ENCODE measurements around the gene BCL11B. TPM values are rescaled to one million over a fixed set of nuclear protein-coding genes. Genes with fewer than 3 reads are reported as not detected.

The BCL11B gene
- total RNA-seq, 2 experiments from 2014 or later: not detected

DNA sequence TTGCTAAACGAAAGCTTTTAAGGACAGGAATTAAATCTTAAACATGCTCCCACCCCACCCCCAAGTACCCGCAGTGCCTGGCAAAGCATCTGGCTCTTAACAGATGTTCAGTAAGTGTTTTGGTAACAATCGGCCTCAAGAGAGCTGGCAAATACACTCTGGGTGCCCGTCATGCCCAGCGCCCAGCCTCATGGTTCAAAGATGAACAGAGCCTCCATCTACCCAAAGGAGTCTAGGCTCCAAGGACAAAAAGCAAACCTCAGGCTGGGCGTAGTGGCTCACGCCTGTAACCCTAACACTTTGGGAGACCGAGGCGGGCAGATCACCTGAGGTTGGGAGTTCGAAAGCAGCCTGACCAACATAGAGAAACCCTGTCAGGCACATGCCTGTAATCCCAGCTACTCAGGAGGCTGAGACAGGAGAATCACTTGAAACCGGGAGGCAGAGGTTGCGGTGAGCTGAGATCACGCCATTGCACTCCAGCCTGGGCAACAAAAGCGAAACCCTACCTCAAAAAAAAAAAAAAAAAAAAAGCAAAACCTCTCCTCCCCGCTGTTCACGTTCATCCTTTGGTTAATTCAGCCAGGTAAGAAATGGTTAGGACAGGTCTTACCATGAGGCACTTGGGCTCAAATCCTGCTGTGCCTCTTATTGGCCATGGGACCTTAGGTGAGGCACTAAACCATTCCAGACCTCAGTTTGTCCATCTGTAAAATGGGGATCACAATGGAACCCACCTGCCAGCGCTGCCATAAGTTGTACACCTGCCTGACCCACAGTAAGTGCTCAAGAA lies 151.3 kb downstream of the BCL11B start:
- TF ChIP-seq EZH2phosphoT487 (IDR thresholded peaks at IDR 0.05; ENCODE audit: borderline replicate concordance, low read depth, low read length): no peak
- TF ChIP-seq, protein P1, sequence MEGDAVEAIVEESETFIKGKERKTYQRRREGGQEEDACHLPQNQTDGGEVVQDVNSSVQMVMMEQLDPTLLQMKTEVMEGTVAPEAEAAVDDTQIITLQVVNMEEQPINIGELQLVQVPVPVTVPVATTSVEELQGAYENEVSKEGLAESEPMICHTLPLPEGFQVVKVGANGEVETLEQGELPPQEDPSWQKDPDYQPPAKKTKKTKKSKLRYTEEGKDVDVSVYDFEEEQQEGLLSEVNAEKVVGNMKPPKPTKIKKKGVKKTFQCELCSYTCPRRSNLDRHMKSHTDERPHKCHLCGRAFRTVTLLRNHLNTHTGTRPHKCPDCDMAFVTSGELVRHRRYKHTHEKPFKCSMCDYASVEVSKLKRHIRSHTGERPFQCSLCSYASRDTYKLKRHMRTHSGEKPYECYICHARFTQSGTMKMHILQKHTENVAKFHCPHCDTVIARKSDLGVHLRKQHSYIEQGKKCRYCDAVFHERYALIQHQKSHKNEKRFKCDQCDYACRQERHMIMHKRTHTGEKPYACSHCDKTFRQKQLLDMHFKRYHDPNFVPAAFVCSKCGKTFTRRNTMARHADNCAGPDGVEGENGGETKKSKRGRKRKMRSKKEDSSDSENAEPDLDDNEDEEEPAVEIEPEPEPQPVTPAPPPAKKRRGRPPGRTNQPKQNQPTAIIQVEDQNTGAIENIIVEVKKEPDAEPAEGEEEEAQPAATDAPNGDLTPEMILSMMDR (conservative IDR thresholded peaks at IDR 0.05; ENCODE audit: low read length): no peak
- Histone ChIP-seq H3K4me1 (ENCODE audit: insufficient read depth, low read length, poor library complexity, severe bottlenecking) (no peaks in the 10 kb centered on the region), H3K79me2 (ENCODE audit: insufficient read depth, low read depth, low read length) (no peaks in the 10 kb centered on the region), H3K9me3 (ENCODE audit: low read length) (no peaks in the 10 kb centered on the region), H3K4me2 (ENCODE audit: low read length) (no peak overlapping the region), H3K9me2 (ENCODE audit: insufficient read depth, low read length) (no peaks in the 10 kb centered on the region), H4K20me1 (ENCODE audit: insufficient read depth, low read length) (no peaks in the 10 kb centered on the region), H3K27ac (ENCODE audit: low read depth, low read length, poor library complexity, severe bottlenecking) (no peak overlapping the region), H3K4me3 (ENCODE audit: low read depth, low read length, poor library complexity, severe bottlenecking) (no peak overlapping the region), H3K36me3 (ENCODE audit: insufficient read depth, low read length) (no peaks in the 10 kb centered on the region), H2AFZ (ENCODE audit: low read length) (no peak overlapping the region)
- no TSS peak for BruUV-seq (replicated peaks)
- ChIA-PET CTCF (ENCODE audit: unreplicated experiment) (interaction anchor here (0.6 kb wide), 1 partner anchor 81 kb away, joined by 3 read pairs; no protein-coding TSS in a partner anchor), POLR2A (interaction anchor here (0.6 kb wide), 1 partner anchor 172 kb away, joined by 3 read pairs; no protein-coding TSS in a partner anchor)
- DNase-seq (ENCODE audit: low spot score): no peak
- intact Hi-C loops (cut with micrococcal nuclease; ENCODE audit: unreplicated experiment): no loop called here

DNA sequence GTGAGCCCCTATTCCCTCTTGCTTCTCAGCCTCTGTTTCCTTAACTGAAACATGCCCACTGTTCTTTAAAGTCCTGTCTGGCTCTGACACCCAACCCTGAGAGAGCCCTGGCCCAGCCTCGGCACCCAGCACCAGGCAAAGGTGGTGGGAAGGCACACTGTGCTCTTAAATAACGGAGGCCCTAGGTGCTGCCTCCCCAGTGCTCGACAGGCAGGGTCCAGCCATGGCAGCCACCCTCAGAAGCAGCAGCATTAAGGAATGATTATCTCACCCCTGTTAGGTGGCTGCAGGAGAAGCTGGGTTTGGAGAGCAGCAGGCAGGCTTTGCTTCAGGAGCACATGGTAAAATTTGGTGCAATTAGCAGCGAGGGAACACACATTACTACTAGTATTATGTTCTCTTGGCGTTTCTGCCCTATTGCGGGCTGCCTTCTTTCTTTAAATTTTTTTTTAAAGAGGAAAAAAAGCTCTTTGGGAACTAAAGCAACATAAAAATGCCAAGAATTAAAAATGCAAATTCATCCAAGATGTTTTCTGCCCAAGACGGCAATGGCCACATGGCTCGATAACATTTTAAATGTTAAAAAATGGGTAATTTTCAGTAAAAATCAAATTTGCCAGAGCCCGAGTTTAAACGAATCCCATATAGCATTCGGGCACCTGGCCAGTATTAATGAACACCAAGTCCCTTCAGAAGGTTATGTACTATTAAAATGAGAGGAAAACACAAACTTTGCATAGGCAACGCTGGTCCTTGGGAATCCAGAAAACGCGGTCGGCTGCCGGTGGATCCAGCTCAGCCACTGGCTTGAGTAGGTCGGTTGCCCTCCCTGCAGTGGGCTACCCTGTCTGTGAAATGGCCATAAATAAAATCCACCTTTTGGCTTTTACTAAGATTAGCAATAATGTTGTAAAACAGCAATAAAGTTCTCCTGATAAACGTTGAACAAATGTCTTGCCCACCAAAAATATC lies 152.2 kb downstream of the BCL11B start:
- H3K27ac ChIP-seq (ENCODE audit: low read depth, low read length, poor library complexity, severe bottlenecking): no peak overlapping the region
- no peak overlapping the region for H3K4me2 ChIP-seq (ENCODE audit: low read length)
- no peaks in the 10 kb centered on the region for H3K9me3 ChIP-seq (ENCODE audit: low read length)
- H3K9me2 ChIP-seq (ENCODE audit: insufficient read depth, low read length): no peaks in the 10 kb centered on the region
- H3K4me3 ChIP-seq (ENCODE audit: low read depth, low read length, poor library complexity, severe bottlenecking): no peak overlapping the region
- ChIA-PET POLR2A (interaction anchor here (0.6 kb wide), 1 partner anchor 172 kb away, joined by 3 read pairs; no protein-coding TSS in a partner anchor), CTCF (ENCODE audit: unreplicated experiment) (interaction anchor here (0.6 kb wide), 1 partner anchor 82 kb away, joined by 3 read pairs; no protein-coding TSS in a partner anchor)
- no peaks in the 10 kb centered on the region for H4K20me1 ChIP-seq (ENCODE audit: insufficient read depth, low read length)
- H3K4me1 ChIP-seq (ENCODE audit: insufficient read depth, low read length, poor library complexity, severe bottlenecking): no peaks in the 10 kb centered on the region
- no TSS peak for BruUV-seq (replicated peaks)
- H2AFZ ChIP-seq (ENCODE audit: low read length): no peak overlapping the region
- H3K36me3 ChIP-seq (ENCODE audit: insufficient read depth, low read length): no peaks in the 10 kb centered on the region
- H3K79me2 ChIP-seq (ENCODE audit: insufficient read depth, low read depth, low read length): no peaks in the 10 kb centered on the region
- intact Hi-C loops (cut with micrococcal nuclease; ENCODE audit: unreplicated experiment): no loop called here
- no peak for TF ChIP-seq EZH2phosphoT487 (IDR thresholded peaks at IDR 0.05; ENCODE audit: borderline replicate concordance, low read depth, low read length)
- TF ChIP-seq, protein P1 (conservative IDR thresholded peaks at IDR 0.05; ENCODE audit: low read length): no peak
- no peak for DNase-seq (ENCODE audit: low spot score)

Other genes with a start within 250 kb of the BCL11B start
- 42.4 and 45.2 TPM in 2 replicates for gene SETD3, start 208.7 kb upstream of the BCL11B start, total RNA-seq (2014; rRNA removed; shearing (Covaris generic))
- gene SETD3, start 208.7 kb upstream of the BCL11B start, total RNA-seq (2022): 62.1 and 65.5 TPM in 2 replicates
- gene CCNK, start 209.2 kb upstream of the BCL11B start, total RNA-seq (2014; rRNA removed; shearing (Covaris generic)): 25.1 and 38.8 TPM in 2 replicates
- 69.0 and 76.3 TPM in 2 replicates for gene CCNK, start 209.2 kb upstream of the BCL11B start, total RNA-seq (2022)

All from OCI-LY7 (cell line).